Measurements from ENCODE around the gene KCTD13. TPM values are rescaled to one million over a fixed set of nuclear protein-coding genes. Genes with fewer than 3 reads are reported as not detected.
"Not testable (repeated sequence)": the region's sequence is repeated elsewhere in the genome, so short reads cannot be mapped to it uniquely, and the experiment has no call there.

KCTD13 gene
- polyA plus RNA-seq, 4 donors: 10.6 to 30.3 (median 14.7) TPM

GRCh38 chr16:29883987-29884386 lies 42.0 kb downstream of the KCTD13 start:
- DNase-seq (ENCODE audit: low read depth in 4 of 4, low spot score in 3 of 4): no peak

- no peak for DNase-seq (ENCODE audit: low read depth in 4 of 4, low spot score in 3 of 4)
Measured at GRCh38 chr16:29881050-29881449, 45.0 kb downstream of the KCTD13 start.

- no peak for DNase-seq (ENCODE audit: low read depth in 4 of 4, low spot score in 3 of 4)
Measured at GRCh38 chr16:29878172-29878571, 47.9 kb downstream of the KCTD13 start.

DNA sequence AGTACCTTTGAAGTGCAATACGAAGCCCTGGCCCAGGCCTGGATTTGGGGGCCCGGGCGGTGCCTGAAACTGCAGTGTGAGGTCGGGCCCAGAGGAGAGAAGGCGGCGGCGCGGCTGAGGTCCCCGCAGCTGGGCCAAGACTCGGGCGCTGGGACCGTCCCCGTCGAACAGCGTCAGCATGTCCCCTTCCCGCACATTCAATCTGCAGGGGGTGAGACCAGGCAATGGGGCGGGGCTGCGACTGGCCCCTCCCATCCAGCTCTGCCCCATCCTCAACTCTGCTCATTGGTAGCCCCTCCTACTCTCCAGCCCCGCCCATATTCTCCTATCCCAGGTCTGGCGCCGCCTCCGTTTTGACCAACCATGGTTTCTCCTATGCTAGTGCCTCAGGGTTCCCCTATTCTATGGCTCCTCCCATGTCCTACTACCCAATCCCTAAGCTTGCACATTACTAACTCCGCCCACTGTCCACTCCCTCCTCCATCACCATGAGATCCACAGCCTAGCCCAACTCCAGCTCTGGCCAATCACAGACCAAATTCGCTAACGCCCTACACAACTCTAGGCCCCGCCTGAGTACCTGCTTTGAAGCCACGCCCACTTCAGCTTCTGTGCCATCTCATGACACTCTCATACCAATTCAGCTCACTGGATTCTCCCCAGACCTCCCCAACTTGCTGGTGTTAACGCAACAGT lies 48.6 kb downstream of the KCTD13 start:
- DNase-seq (ENCODE audit: low read depth in 4 of 4, low spot score in 3 of 4): no peak

DNA sequence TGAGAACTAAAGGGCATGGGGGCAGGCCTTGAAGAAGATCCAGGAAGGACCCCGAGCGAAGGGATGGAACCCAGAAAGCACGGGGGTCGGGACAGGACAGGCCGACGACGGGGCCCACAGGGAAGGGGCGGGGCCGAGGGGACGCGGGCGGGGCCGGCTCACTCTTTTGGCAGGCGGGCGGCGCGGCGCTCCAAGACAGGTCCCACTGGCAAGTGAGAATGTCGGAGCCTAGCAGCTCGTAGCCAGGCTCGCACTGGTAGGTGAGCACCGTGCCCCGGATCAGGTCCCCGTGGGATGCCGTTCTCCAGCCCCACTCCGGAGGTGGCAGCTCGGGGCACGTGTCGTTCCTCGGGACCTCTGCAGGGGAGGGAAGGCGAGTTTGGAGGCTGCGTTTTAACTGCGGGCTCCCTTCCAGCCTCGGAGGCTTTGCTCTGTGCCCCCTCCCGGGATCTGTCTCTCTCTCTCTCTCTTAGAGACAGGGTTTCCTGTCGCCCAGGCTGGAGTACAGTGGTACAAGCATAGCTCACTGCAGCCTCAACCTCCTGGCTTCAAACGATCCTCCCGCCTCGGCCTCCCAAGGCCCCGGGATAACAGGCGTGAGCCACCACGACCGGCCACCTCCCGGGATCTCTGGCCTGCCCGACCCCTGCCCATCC lies 49.3 kb downstream of the KCTD13 start:
- no peak for DNase-seq (ENCODE audit: low read depth in 4 of 4, low spot score in 3 of 4)

- no peak for DNase-seq (ENCODE audit: low read depth in 4 of 4, low spot score in 3 of 4)
Measured at GRCh38 chr16:29876217-29876593, 49.8 kb downstream of the KCTD13 start.

- DNase-seq (ENCODE audit: low read depth in 4 of 4, low spot score in 3 of 4): no peak
Measured at GRCh38 chr16:29875206-29875605, 50.8 kb downstream of the KCTD13 start.

DNA sequence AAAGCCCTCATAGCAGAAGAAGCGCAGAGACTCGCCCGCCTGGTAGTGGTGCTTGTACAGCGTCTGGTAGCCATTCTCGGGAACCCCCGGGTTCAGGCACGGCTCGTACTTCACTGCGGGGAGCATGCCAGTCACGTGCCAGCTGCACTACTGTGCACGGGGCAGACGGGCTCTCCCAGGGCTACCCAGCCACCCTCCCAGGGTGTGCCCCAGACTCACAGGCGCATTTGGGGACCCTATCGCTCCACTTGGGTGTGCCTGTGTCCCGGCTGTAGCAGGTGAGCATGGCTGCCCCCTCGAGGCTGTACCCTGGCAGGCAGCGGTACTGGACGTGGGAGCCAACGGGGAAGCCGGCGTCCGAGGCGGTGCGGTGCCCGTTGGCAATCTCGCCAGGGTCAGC lies 52.7 kb downstream of the KCTD13 start:
- no peak for DNase-seq (ENCODE audit: low read depth in 4 of 4, low spot score in 3 of 4)

GRCh38 chr16:29871822-29872546 lies 54.0 kb downstream of the KCTD13 start:
- no peak for DNase-seq (ENCODE audit: low read depth in 4 of 4, low spot score in 3 of 4)

GRCh38 chr16:29869067-29869466 lies 57.0 kb downstream of the KCTD13 start:
- DNase-seq (ENCODE audit: low read depth in 4 of 4, low spot score in 3 of 4): not testable (repeated sequence)

- DNase-seq (ENCODE audit: low read depth in 4 of 4, low spot score in 3 of 4): no peak
Measured at GRCh38 chr16:29868396-29869009, 57.5 kb downstream of the KCTD13 start.

GRCh38 chr16:29864205-29864604 lies 61.8 kb downstream of the KCTD13 start:
- no peak for DNase-seq (ENCODE audit: low read depth in 4 of 4, low spot score in 3 of 4)

- no peak for DNase-seq (ENCODE audit: low read depth in 4 of 4, low spot score in 3 of 4)
Measured at GRCh38 chr16:29863669-29863984, 62.4 kb downstream of the KCTD13 start.

DNA sequence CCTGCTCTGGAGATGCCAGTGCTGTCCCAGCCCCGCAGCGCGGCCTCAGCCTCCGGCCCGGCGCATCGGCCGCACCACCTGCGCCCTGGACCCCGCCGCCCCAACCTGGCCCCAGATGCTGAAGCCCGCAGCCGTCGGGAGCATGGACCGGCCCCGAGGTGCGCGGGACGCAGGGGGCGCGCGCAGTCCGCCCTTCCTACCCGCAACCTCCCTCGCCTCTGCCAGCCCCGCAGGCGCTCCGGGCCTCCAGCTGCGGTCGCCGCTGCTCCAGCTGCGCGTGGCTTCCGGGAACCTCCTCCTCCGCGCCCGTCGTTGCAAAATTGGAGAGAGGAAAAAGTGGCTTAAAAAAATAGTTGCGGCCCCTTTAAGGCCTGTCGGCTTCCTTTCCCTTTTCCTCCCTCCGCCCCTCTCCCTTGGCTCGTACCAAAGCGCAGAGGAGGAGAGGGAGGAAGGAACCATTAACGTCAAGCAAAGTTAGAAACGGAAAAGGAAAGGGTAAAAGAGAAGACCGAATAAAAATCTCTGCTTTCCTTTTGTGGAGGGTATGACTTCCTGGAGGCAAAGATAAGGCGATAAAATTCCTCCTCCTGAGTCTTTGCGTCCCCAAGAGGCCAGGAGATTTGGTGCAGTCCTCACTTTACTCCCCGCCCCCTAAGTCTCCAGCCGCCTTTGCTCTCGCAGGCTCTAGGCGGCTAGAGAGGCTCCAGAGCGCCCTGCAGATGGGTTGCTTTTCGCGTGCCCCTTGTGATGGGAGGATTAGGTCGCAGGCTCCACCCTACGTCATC lies 63.0 kb downstream of the KCTD13 start, which contains the start of gene CDIPT:
Gene CDIPT, minus strand, starts transcription at position 343 of the 785 bp plus-strand sequence. CDS start 369 bp downstream, outside the sequence.
- DNase-seq (ENCODE audit: low read depth in 4 of 4, low spot score in 3 of 4): peak; percentile 93 to 96 (median 94)

DNA sequence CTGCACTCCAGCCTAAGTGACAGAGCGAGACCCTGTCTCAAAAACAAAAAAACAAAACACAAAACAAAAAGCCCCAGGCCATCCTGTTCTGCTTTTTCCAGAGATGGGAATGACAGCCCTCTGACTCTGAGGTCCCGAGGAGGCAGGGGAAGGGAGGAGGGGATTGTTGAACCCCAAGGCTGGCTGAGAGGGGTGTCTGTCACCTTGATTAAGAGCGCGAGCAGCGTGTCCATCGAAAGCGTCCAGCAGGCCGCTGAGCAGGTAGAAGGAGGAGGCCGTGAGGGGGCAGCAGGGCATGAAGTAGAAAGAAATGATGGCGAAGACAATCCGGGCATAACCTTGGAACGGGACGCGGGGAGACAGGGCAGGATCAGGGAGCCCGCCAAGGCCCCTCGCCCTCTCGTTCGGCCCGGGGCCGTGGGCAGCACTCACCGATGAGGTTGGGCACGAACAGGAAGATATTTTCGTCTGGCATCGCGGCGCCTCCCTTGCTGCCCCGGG lies 63.6 kb downstream of the KCTD13 start:
- no peak for DNase-seq (ENCODE audit: low read depth in 4 of 4, low spot score in 3 of 4)

GRCh38 chr16:29860218-29860617 lies 65.8 kb downstream of the KCTD13 start:
- no peak for DNase-seq (ENCODE audit: low read depth in 4 of 4, low spot score in 3 of 4)

- DNase-seq (ENCODE audit: low read depth in 4 of 4, low spot score in 3 of 4): no peak
Measured at GRCh38 chr16:29858974-29859373, 67.1 kb downstream of the KCTD13 start.

DNA sequence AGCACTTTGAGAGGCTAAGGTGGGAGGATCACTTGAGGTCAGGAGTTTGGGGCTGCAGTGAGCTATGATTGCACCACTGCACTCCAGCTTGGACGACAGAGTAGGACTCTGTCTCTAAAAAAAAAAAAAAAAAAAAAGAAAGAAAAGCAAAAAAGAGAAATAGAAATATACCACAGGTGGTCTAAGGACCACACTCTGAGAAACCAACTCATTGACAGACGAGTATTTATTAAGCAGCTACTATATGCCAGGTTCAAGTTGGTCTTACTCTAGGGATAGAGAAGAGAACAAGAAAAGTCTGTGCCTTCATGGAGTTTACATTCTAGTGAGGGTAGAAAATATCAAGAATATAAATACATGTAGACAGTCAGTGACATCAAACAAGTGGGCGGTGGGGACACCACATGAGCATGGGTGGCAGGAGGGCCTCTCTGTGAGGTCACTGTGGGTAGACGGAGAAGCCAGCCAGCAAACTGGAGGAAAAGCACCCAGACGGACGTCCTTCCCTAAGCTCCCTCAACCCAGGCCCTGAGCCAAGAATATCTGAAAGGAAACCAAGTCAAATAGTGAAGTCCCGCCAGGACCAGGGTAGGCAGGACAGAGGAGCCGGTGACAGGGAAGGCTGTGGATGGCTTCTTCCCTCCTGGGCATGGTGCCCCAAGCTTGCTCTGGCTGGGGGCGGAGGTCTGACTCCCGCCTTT lies 67.7 kb downstream of the KCTD13 start:
- DNase-seq (ENCODE audit: low read depth in 4 of 4, low spot score in 3 of 4): no peak

GRCh38 chr16:29857133-29857760 lies 68.8 kb downstream of the KCTD13 start:
- no peak for DNase-seq (ENCODE audit: low read depth in 4 of 4, low spot score in 3 of 4)

All from left renal pelvis (tissue), 4 donors.